Keratinocyte (primary cell): ENCODE results near the gene MSANTD1. TPM values are rescaled to one million over a fixed set of nuclear protein-coding genes. Genes with fewer than 3 reads are reported as not detected.

Experiments used
- DNase-seq: peaks from one replicate; pipeline ENCODE4 v3.0.0-alpha.2; 2011; ENCODE audit warnings: low read depth, missing footprints, low spot score
- FAIRE-seq: peaks from 2 replicates; lab custom pipeline; 2011; peaks lifted over from hg19 to GRCh38; lab: Jason Lieb, UNC
- H2AFZ ChIP-seq: 2 replicates; pipeline ENCODE4 v1.6.0; 2012; ENCODE audit warnings: low read length, control low read depth, inconsistent platforms; ENCODE audit not compliant: control insufficient read depth
- H3K27ac ChIP-seq: 2 replicates; pipeline ENCODE4 v1.5.1; 2011; ENCODE audit warnings: low read length; ENCODE audit not compliant: control insufficient read depth, insufficient read depth
- H3K27me3 ChIP-seq: 3 replicates; pipeline ENCODE4 v1.6.0; 2011; ENCODE audit warnings: low read length; ENCODE audit not compliant: control insufficient read depth, insufficient read depth; ENCODE audit errors: extremely low read depth
- H3K36me3 ChIP-seq, 2 experiments: 2 replicates in 1 of 2; 3 replicates in 1 of 2; pipeline ENCODE4 v1.5.1; 2011; ENCODE audit warnings: low read length in 2 of 2, mild to moderate bottlenecking in 1 of 2; ENCODE audit not compliant: control insufficient read depth in 2 of 2, insufficient read depth in 2 of 2; ENCODE audit errors: extremely low read depth in 1 of 2
- H3K4me1 ChIP-seq: 3 replicates; pipeline ENCODE4 v1.5.1; 2011; ENCODE audit warnings: low read length; ENCODE audit not compliant: control insufficient read depth, insufficient read depth; ENCODE audit errors: extremely low read depth
- H3K4me2 ChIP-seq: 3 replicates; pipeline ENCODE4 v1.6.0; 2011; ENCODE audit warnings: low read depth, low read length; ENCODE audit not compliant: control insufficient read depth, insufficient read depth; ENCODE audit errors: extremely low read depth
- H3K4me3 ChIP-seq, 3 experiments: fragments of 200-600 bp in 1 of 3; sonication (generic) in 1 of 3; 2 replicates in 2 of 3; 3 replicates in 1 of 3; pipeline ENCODE4 v1.5.1; 2011 to 2016; ENCODE audit warnings: low read length in 3 of 3, mild to moderate bottlenecking in 3 of 3, control low read depth in 2 of 3, inconsistent platforms in 1 of 3, low read depth in 1 of 3, mixed read lengths in 1 of 3, mixed run types in 1 of 3, moderate library complexity in 1 of 3; ENCODE audit not compliant: control insufficient read depth in 2 of 3, insufficient read depth in 2 of 3; ENCODE audit errors: extremely low read depth in 1 of 3
- H3K79me2 ChIP-seq: 2 replicates; pipeline ENCODE4 v1.6.0; 2012; ENCODE audit warnings: low read length; ENCODE audit not compliant: control insufficient read depth, insufficient read depth
- H3K9ac ChIP-seq: 3 replicates; pipeline ENCODE4 v1.6.0; 2011; ENCODE audit warnings: low read length; ENCODE audit not compliant: control insufficient read depth, insufficient read depth; ENCODE audit errors: extremely low read depth
- H3K9me1 ChIP-seq: 3 replicates; pipeline ENCODE4 v1.6.0; 2011; ENCODE audit warnings: low read length; ENCODE audit not compliant: control insufficient read depth, insufficient read depth; ENCODE audit errors: extremely low read depth
- H3K9me3 ChIP-seq: 2 replicates; pipeline ENCODE4 v1.5.1; 2012; ENCODE audit warnings: low read depth, low read length; ENCODE audit not compliant: control insufficient read depth
- H4K20me1 ChIP-seq: 3 replicates; pipeline ENCODE4 v1.6.0; 2011; ENCODE audit warnings: low read length; ENCODE audit not compliant: control insufficient read depth, insufficient read depth; ENCODE audit errors: extremely low read depth
- EZH2 ChIP-seq: IDR thresholded peaks from one replicate; pipeline ENCODE4 v1.6.1; 2012; ENCODE audit warnings: inconsistent platforms, mild to moderate bottlenecking, low read length, moderate library complexity
- dilution Hi-C: fragments of 300-500 bp; cut with MboI; formaldehyde crosslinking; loops from one replicate; pipeline ENCODE4 v1.7.0; 2020; ENCODE audit warnings: low sequenced_read_pairs; ENCODE audit not compliant: extremely low pct_ligation_motif_present
- polyA plus RNA-seq, 5 experiments: library from polyadenylated mRNA; depleted of rRNA in 3 of 5; stranded (reverse) in 3 of 5; stranded (forward) in 1 of 5; unstranded in 1 of 5; fragments of >200 nt; gene quantifications; 1 replicate in 1 of 5; 2 replicates in 3 of 5; 3 replicates in 1 of 5; pipeline versions ENCODE4 v1.2.1 to v1.2.3, GENCODE V29; 2011 to 2012; ENCODE audit warnings: missing spikeins in 2 of 5, low read depth in 1 of 5, low replicate concordance in 1 of 5
- TF ChIP-seq, protein P1 (sequence below), 3 experiments: IDR thresholded peaks in 1 of 3; conservative IDR thresholded peaks in 1 of 3; optimal IDR thresholded peaks in 1 of 3; 2 replicates in 2 of 3; 3 replicates in 1 of 3; pipeline versions ENCODE3 to v1.5.1; 2011; ENCODE audit warnings: low read length in 3 of 3, mild to moderate bottlenecking in 3 of 3, moderate library complexity in 2 of 3, control low read depth in 1 of 3, inconsistent platforms in 1 of 3; ENCODE audit not compliant: insufficient read depth in 2 of 3; ENCODE audit errors: extremely low read depth in 1 of 3

MSANTD1 gene
- polyA plus RNA-seq, 1 donor (not counting 4 experiments of a cell fraction or from before 2014, with no cell fraction given) = not detected

- TF ChIP-seq, protein P1, sequence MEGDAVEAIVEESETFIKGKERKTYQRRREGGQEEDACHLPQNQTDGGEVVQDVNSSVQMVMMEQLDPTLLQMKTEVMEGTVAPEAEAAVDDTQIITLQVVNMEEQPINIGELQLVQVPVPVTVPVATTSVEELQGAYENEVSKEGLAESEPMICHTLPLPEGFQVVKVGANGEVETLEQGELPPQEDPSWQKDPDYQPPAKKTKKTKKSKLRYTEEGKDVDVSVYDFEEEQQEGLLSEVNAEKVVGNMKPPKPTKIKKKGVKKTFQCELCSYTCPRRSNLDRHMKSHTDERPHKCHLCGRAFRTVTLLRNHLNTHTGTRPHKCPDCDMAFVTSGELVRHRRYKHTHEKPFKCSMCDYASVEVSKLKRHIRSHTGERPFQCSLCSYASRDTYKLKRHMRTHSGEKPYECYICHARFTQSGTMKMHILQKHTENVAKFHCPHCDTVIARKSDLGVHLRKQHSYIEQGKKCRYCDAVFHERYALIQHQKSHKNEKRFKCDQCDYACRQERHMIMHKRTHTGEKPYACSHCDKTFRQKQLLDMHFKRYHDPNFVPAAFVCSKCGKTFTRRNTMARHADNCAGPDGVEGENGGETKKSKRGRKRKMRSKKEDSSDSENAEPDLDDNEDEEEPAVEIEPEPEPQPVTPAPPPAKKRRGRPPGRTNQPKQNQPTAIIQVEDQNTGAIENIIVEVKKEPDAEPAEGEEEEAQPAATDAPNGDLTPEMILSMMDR (optimal IDR thresholded peaks at IDR 0.05 in 1 of 3, IDR thresholded peaks at IDR 0.05 in 1 of 3, conservative IDR thresholded peaks at IDR 0.05 in 1 of 3; ENCODE audit: extremely low read depth in 1 of 3, insufficient read depth in 2 of 3, low read length in 3 of 3) = no peak
- no peak for TF ChIP-seq EZH2
- Histone ChIP-seq H4K20me1 (no peaks in the 10 kb centered on the region), H3K27me3 (peaks cover 41% of the 10 kb centered on the region), H2AFZ (no peak overlapping the region), H3K9me3 (no peaks in the 10 kb centered on the region), H3K9me1 (no peaks in the 10 kb centered on the region), H3K4me1 (no peaks in the 10 kb centered on the region), H3K4me2 (no peak overlapping the region), H3K36me3 (no peaks in the 10 kb centered on the region), H3K27ac (no peak overlapping the region), H3K9ac (no peak overlapping the region), H3K4me3 (no peak overlapping the region), H3K79me2 (no peaks in the 10 kb centered on the region)
- DNase-seq (no peak), FAIRE-seq (no peak)
- dilution Hi-C loops = no loop called here
These were observed 18.8 kb downstream of the MSANTD1 start for GRCh38 chr4:3267576-3268394.

DNA sequence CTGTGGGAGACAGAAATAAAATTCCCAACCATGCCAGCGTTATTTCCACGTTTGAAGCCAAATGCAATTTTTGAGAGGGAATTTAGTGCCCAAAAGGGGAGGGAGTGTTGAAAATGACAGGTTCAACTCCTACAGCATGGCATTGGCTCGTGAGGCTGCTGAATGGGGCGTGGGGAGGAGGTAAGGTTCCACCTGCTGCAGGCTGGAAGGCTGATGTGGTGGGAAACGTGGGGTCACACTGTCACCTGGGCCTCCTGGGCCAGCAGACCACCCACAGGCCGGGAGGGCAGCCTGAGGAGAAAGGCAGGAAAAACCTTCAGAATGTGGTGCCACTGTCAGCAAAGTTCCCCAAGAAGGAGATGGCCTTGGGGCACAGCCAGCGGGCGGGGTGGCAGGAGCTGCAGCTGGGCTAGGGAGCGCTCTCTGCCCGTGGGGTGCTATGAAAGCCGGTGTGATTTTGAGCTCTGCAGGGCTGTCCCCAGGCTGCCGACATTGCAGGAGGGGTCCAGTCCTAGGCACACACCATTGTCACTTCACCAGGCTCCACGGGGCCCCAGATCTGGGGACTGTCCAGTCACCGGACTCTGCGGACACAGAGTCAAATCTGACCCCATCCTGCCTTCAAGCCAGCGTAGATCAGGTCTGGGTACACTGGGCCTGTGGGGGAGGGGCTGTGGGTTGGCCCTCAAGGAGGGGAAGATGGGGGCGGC, 19.6 kb downstream of the MSANTD1 start:
- no peaks in the 10 kb centered on the region for H3K36me3 ChIP-seq
- H3K4me3 ChIP-seq = no peak overlapping the region
- DNase-seq = no peak
- TF ChIP-seq EZH2 = no peak
- TF ChIP-seq, protein P1 (optimal IDR thresholded peaks at IDR 0.05 in 1 of 3, IDR thresholded peaks at IDR 0.05 in 1 of 3, conservative IDR thresholded peaks at IDR 0.05 in 1 of 3; ENCODE audit: extremely low read depth in 1 of 3, insufficient read depth in 2 of 3, low read length in 3 of 3) = no peak
- H3K9me1 ChIP-seq = no peaks in the 10 kb centered on the region
- H3K27me3 ChIP-seq = peaks cover 34% of the 10 kb centered on the region
- no peaks in the 10 kb centered on the region for H4K20me1 ChIP-seq
- no peaks in the 10 kb centered on the region for H3K79me2 ChIP-seq
- H3K4me1 ChIP-seq = no peaks in the 10 kb centered on the region
- no peaks in the 10 kb centered on the region for H3K9me3 ChIP-seq
- FAIRE-seq = no peak
- dilution Hi-C loops = no loop called here
- no peak overlapping the region for H3K4me2 ChIP-seq
- no peak overlapping the region for H2AFZ ChIP-seq
- no peak overlapping the region for H3K27ac ChIP-seq
- no peak overlapping the region for H3K9ac ChIP-seq
